Activated naive CD4-positive, alpha-beta T cell treated with Interleukin-2 at 50 U/mL for 16 hours (primary cell): ENCODE results near the gene PHC2.

Source experiments
- DNase-seq: peaks from one replicate; pipeline ENCODE4 v3.0.0-alpha.2; 2020

The PHC2 gene

DNA sequence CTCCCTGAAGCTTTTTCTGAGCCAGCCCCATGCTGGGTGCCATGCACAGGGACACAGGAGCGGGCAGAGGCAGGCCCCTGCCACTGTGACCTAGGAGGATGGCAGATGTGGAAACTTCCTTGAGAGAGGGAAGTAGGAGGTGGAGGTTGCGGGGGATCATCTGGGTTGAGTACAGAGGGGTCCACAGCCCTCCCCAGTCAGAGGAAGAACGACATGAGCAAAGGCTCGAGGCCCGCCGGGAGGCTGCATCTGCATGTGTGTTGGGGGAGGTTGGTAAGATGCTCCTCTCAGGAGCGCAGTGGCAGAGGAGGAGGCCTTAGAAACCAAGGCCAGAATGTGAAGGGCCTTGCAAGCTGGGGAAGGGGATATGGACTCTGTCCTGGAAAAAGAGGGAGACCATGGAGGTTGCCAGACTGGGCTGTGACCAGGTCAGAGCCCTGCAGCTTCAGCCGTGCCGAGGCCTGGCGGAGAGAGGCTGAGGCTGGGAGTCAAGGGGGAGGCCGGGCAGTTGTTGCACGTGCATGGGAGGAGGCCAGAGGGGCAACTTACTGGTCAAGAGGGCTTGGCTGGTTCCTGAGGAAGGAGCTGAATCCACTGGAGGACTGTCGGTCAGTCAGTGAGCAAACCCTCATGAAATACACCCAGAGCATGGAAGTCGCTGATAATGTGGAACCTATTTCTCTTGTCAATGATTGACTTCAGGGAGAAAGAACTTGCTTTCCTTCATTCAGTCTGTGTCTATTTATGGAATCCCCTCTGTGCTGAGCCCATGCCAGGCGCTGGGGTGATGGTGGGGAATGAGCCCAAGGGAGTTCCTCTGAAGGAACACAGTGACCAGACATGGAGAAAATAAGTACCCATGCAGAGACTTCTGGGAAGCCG lies 141.7 kb downstream of the PHC2 start:
- no peak for DNase-seq

- no peak for DNase-seq
Measured at GRCh38 chr1:33287317-33287716, 143.6 kb downstream of the PHC2 start.

DNA sequence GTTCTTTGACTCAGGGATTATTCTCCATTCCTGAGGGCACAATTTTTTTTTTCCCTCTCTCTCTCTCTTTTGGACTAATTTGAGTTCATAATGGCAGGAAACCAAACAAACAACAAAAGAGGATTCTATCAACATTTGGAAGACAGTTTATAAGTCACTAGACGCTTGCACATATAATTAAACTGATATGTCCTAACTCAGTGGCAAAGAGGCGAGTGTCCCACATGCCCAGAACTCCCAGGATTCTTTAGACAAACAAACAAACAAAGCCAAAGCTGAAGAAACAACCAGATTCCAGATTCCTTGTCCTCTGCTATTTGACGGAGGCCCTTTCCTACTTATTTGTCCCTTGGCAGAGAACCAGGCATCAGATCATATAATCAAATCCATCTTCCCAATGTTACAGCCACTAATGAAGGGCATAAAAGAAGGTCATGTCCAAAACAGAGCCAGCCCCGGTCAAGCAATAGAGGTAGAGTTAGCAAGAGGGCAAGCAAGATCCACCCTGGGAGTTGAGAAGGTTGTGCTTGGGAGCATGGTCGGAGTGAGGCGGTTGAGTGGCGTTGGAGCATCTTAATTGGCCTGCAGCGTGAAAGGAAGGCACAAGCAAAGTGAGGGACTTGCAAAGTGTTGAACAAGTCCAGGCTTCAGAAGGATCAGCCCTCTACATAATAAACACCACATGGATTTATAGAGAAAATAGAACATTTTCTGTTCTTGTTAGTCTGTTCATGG lies 144.3 kb downstream of the PHC2 start:
- DNase-seq = no peak

DNA sequence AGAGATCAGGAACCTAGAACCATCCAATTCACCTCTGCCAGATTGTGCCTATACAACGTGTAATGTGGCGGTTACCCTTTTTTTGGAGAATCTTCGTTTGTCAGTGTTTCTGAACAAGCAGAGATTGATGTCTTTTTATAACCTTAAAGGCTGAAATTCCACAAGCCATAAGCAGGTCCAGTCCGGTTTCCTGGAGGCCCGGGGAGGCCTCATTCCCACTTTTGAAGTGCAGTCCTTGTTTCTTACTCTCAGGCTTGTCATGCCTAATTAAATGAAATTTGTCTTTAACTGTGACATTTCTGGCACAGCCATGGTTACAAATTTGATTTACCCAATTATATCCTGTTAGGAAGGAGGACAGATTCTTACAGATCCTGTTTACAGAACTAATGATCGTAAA lies 146.8 kb downstream of the PHC2 start:
- no peak for DNase-seq

GRCh38 chr1:33282791-33283190 lies 148.1 kb downstream of the PHC2 start:
- no peak for DNase-seq

DNA sequence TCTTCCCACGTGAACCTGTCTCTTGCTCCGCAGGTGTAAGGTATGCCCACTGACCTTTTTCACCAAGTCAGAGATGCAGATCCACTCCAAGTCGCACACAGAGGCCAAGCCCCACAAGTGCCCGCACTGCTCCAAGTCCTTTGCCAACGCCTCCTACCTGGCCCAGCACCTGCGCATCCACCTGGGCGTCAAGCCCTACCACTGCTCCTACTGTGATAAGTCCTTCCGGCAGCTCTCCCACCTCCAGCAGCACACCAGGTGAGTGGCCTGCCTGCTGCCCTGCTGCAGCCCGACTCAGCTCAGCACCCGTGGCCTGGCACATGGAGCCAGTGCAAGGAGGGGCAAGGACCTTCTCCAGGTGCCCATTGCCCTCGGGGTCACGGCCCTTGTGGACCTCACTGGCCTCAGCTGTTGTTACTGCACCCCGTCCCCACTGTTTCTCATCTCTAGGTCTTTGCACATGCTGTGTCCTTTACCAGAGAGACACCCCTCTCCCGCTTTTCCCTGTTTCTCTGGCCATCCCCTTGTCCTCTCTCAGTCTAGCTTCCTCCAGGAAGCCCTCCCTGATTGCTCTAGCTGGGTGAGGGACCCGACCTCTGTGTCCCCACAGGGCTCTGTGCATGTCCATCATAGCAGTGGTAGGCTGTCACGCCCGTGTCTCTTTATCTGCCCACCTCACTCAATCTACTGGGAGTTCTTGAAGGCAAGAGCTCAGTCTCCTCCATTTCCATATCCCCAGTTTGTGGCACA lies 149.2 kb downstream of the PHC2 start:
- no peak for DNase-seq

DNA sequence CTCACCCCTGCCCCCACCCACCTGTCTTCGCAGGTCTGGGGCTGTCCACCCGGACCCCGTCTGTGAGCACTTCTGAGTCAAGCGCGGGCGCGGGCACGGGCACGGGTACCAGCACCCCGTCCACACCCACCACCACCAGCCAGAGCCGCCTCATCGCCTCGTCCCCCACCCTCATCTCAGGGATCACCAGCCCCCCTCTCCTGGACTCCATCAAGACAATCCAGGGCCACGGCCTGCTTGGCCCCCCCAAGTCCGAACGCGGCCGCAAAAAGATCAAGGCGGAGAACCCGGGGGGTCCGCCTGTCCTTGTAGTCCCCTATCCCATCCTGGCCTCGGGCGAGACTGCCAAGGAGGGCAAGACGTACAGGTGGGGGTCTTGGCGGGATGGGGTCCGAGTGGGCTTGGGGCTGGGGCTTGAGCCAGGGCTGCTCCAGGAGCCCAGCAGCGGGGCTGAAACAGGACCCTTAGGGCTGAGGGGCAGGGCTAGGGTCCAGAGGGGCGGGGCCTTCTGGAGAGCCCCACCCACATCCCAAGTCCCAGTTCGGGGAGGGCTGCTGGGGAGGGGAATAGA lies 150.7 kb downstream of the PHC2 start:
- no peak for DNase-seq

GRCh38 chr1:33277488-33278084 lies 153.3 kb downstream of the PHC2 start:
- no peak for DNase-seq

GRCh38 chr1:33276573-33277298 lies 154.2 kb downstream of the PHC2 start:
- DNase-seq = no peak

GRCh38 chr1:33275706-33276572 lies 155.0 kb downstream of the PHC2 start:
- no peak for DNase-seq

- no peak for DNase-seq
Measured at GRCh38 chr1:33275195-33275594, 155.7 kb downstream of the PHC2 start.

DNA sequence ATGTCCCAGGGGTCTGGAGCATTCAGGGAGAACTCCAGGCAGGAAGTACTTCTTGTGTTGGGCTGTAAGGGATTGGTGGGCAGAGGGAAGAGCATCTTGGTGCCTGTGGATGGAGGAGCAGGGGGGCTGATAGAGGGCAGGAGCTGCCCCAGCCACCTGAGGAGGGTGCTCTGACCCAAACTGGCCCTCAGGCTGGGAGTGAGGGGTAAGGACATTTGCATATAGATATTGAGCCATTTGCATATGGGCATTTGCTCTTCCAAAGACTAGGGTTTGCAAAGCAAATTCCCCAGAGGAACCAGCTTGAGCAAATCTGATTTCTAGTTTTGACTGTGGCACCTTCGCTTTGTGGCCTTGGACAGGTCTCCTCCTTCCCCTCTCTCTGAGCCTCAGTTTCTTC lies 156.4 kb downstream of the PHC2 start:
- DNase-seq = no peak

DNA sequence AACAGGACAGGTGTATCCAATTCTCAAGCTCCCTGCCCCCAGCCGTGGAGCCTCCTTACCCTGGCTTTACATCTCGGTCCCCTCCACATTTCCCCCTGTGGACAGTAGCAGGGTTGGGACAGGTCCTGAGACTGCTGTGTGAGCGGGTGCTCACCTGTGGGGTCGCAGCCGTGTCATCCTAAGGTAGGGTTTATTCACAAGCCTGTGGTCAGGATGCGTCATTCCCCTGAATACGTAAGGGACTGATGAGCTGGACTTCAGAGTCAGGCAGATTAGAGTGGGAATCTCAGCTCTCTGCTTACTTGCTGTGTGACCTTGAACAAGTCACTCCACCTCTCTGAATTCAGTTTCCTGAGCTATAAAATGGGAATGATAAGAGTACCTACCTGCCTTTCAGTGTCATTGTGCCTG lies 156.9 kb downstream of the PHC2 start:
- no peak for DNase-seq
